ENCODE measurements around the gene GPR146.
A peak's percentile ranks its signal among the peaks of the same experiment; 100 is the strongest.

Gene GPR146

DNA sequence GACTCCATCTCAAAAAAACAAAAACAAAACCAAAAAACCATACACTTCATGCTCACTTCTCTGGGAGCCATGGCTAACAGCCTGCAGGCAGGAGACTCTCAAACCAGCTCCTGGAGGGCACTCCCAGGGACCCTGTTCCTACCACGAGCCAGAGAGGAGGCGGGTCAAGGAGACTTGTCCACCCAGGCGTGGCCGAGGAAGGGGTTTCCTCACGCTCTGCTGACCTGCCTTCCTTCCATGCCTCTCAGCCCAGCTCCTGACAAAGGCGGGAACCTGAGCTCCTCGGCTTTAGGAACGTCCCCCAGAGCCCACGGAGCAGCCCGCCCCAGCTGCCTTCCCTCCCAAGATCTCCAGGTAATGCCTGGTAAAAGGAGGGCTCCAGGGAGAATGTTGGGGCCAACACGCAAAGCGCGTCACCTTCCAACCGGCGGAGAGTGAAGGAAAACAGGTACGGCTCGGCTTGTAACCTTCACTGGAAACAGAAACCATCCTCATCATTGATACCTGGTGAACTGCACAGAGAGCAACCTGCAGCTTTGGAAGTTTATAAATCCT is 9.5 kb downstream of the GPR146 start:
- TF ChIP-seq, protein P1, sequence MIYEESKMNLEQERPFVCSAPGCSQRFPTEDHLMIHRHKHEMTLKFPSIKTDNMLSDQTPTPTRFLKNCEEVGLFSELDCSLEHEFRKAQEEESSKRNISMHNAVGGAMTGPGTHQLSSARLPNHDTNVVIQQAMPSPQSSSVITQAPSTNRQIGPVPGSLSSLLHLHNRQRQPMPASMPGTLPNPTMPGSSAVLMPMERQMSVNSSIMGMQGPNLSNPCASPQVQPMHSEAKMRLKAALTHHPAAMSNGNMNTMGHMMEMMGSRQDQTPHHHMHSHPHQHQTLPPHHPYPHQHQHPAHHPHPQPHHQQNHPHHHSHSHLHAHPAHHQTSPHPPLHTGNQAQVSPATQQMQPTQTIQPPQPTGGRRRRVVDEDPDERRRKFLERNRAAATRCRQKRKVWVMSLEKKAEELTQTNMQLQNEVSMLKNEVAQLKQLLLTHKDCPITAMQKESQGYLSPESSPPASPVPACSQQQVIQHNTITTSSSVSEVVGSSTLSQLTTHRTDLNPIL (CRISPR knock-in tag; IDR thresholded peaks at IDR 0.05; ENCODE audit: low read depth) = no peak
- TF ChIP-seq ESRRG (CRISPR knock-in tag; IDR thresholded peaks at IDR 0.05) (no peak), ISL1 (CRISPR knock-in tag; IDR thresholded peaks at IDR 0.05) (no peak), ZNF70 (CRISPR knock-in tag; IDR thresholded peaks at IDR 0.05) (no peak)

GRCh38 chr7:1054438-1054837 is 10.1 kb downstream of the GPR146 start:
- TF ChIP-seq TSHZ2 (CRISPR knock-in tag; IDR thresholded peaks at IDR 0.05) (no peak), ARNTL (CRISPR knock-in tag; IDR thresholded peaks at IDR 0.05; ENCODE audit: borderline replicate concordance, low read depth) (no peak)

More for the DNA sequence above, 9.5 kb downstream of the GPR146 start:
- no peak for ATAC-seq

GRCh38 chr7:1054861-1055450 is 10.6 kb downstream of the GPR146 start:
- TF ChIP-seq ZFP3 (CRISPR knock-in tag; IDR thresholded peaks at IDR 0.05) = no peak
- TF ChIP-seq CSDC2 (CRISPR knock-in tag; IDR thresholded peaks at IDR 0.05) = no peak
- TF ChIP-seq ESRRG (CRISPR knock-in tag; IDR thresholded peaks at IDR 0.05) = no peak
- TF ChIP-seq SNAI2 (CRISPR knock-in tag; IDR thresholded peaks at IDR 0.05) = no peak
- peak; percentile 17; the same call in 1 of the 2 replicates for TF ChIP-seq TCF4 (CRISPR knock-in tag; IDR thresholded peaks at IDR 0.05; ENCODE audit: borderline replicate concordance)
- no peak for TF ChIP-seq ARNTL (CRISPR knock-in tag; IDR thresholded peaks at IDR 0.05; ENCODE audit: borderline replicate concordance, low read depth)
- no peak for ATAC-seq

More at GRCh38 chr7:1054438-1054837, 10.1 kb downstream of the GPR146 start:
- no peak for ATAC-seq

DNA sequence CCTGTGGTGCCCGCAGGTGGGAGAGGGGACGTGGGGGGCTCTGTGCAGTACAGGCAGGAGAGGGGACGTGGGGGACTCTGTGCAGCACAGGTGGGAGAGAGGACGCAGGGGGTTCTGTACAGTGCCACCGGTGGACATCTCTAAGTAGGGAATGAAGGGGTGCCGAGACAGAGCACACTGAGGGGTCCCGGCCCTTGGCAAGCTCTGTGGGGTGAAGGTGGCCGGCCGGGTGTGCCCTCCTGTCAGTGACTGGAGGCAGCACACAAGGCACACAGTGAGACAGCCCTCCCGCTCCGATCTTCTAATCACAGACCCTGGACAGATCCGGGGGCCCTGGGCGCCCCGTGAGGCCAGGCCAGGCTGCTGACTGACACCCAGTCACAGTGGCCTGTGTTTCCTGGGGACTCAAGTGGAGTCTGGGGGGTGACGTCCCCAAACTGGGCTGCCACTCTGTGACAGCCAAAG is 11.2 kb downstream of the GPR146 start:
- TF ChIP-seq, protein P1 (CRISPR knock-in tag; IDR thresholded peaks at IDR 0.05; ENCODE audit: low read depth) = no peak
- no peak for TF ChIP-seq ZNF565 (CRISPR knock-in tag; conservative IDR thresholded peaks at IDR 0.05; ENCODE audit: low read depth)
- TF ChIP-seq TCF4 (CRISPR knock-in tag; IDR thresholded peaks at IDR 0.05; ENCODE audit: borderline replicate concordance) = no peak
- no peak for TF ChIP-seq ISL1 (CRISPR knock-in tag; IDR thresholded peaks at IDR 0.05)
- TF ChIP-seq ZNF70 (CRISPR knock-in tag; IDR thresholded peaks at IDR 0.05) = no peak
- TF ChIP-seq PPARA (CRISPR knock-in tag; IDR thresholded peaks at IDR 0.05; ENCODE audit: borderline replicate concordance) = no peak
- no peak for TF ChIP-seq CSRNP3 (CRISPR knock-in tag; IDR thresholded peaks at IDR 0.05)
- TF ChIP-seq ZNF8 (CRISPR knock-in tag; IDR thresholded peaks at IDR 0.05) = no peak
- TF ChIP-seq RARB (CRISPR knock-in tag; IDR thresholded peaks at IDR 0.05) = no peak
- ATAC-seq = no peak

- no peak for ATAC-seq
- TF ChIP-seq TOX (CRISPR knock-in tag; IDR thresholded peaks at IDR 0.05; ENCODE audit: borderline replicate concordance) (no peak), TSHZ2 (CRISPR knock-in tag; IDR thresholded peaks at IDR 0.05) (no peak), ESRRG (CRISPR knock-in tag; IDR thresholded peaks at IDR 0.05) (no peak), PPARA (CRISPR knock-in tag; IDR thresholded peaks at IDR 0.05; ENCODE audit: borderline replicate concordance) (no peak), OSR1 (CRISPR knock-in tag; IDR thresholded peaks at IDR 0.05) (no peak), BACH2 (CRISPR knock-in tag; IDR thresholded peaks at IDR 0.05; ENCODE audit: borderline replicate concordance) (no peak), ZNF70 (CRISPR knock-in tag; IDR thresholded peaks at IDR 0.05) (no peak), SNAI2 (CRISPR knock-in tag; IDR thresholded peaks at IDR 0.05) (no peak)
- TF ChIP-seq, protein P1 (CRISPR knock-in tag; IDR thresholded peaks at IDR 0.05; ENCODE audit: low read depth) = no peak
Measured at GRCh38 chr7:1055956-1056784, 11.8 kb downstream of the GPR146 start.
